Neutrophil (primary cell): ENCODE data around the gene BARHL2.

Source experiments
- H3K27ac ChIP-seq: fragments of 200-600 bp; sonication (generic); 2 replicates; pipeline ENCODE4 v1.5.1; 2016; ENCODE audit warnings: mild to moderate bottlenecking, moderate library complexity
- H3K27me3 ChIP-seq: fragments of 200-600 bp; sonication (generic); 2 replicates; pipeline ENCODE4 v1.6.0; 2016; ENCODE audit warnings: mild to moderate bottlenecking
- H3K36me3 ChIP-seq: fragments of 200-600 bp; sonication (generic); 2 replicates; pipeline ENCODE4 v1.5.1; 2017
- H3K4me1 ChIP-seq, 2 experiments: fragments of 200-600 bp in 1 of 2; sonication (generic) in 1 of 2; 1 replicate in 1 of 2; 2 replicates in 1 of 2; pipeline versions ENCODE4 v1.5.1 to v1.6.1; 2013 to 2016; ENCODE audit warnings: low read depth in 1 of 2, low read length in 1 of 2, mild to moderate bottlenecking in 1 of 2, moderate library complexity in 1 of 2; ENCODE audit not compliant: control insufficient read depth in 1 of 2, insufficient read depth in 1 of 2
- H3K4me3 ChIP-seq, 2 experiments: fragments of 200-600 bp in 1 of 2; sonication (generic) in 1 of 2; 1 replicate in 1 of 2; 2 replicates in 1 of 2; pipeline ENCODE4 v1.5.1; 2013 to 2016; ENCODE audit warnings: low read depth in 1 of 2, low read length in 1 of 2, mild to moderate bottlenecking in 1 of 2, moderate library complexity in 1 of 2
- H3K9me3 ChIP-seq: fragments of 200-600 bp; sonication (generic); 2 replicates; pipeline ENCODE4 v1.5.1; 2016
- CTCF ChIP-seq: fragments of 200-600 bp; sonication (generic); IDR thresholded peaks from 2 replicates; pipeline ENCODE4 v1.5.1; 2016; ENCODE audit warnings: antibody characterized with exemption

Gene BARHL2

GRCh38 chr1:90718411-90719329, 1.6 kb upstream of the BARHL2 start:
- H3K4me1 ChIP-seq, result peaks cover 0 to 13% of the 10 kb centered on the region in 2 experiments
- TF ChIP-seq CTCF, result no peak
- no peak overlapping the region for H3K4me3 ChIP-seq
- H3K27me3 ChIP-seq, result peaks cover 100% of the 10 kb centered on the region
- no peaks in the 10 kb centered on the region for H3K9me3 ChIP-seq
- H3K27ac ChIP-seq, result no peak overlapping the region
- no peaks in the 10 kb centered on the region for H3K36me3 ChIP-seq

GRCh38 chr1:90717665-90718410, 736 bp upstream of the BARHL2 start:
- no peaks in the 10 kb centered on the region for H3K36me3 ChIP-seq
- no peak for TF ChIP-seq CTCF
- H3K27ac ChIP-seq, result no peak overlapping the region
- H3K4me1 ChIP-seq, result peaks cover 0 to 8% of the 10 kb centered on the region in 2 experiments
- peaks cover 100% of the 10 kb centered on the region for H3K27me3 ChIP-seq
- H3K4me3 ChIP-seq, result no peak overlapping the region
- no peaks in the 10 kb centered on the region for H3K9me3 ChIP-seq

GRCh38 chr1:90717356-90717664, 208 bp upstream of the BARHL2 start:
- Histone ChIP-seq H3K4me1 (peaks cover 0 to 8% of the 10 kb centered on the region in 2 experiments), H3K36me3 (no peaks in the 10 kb centered on the region), H3K27ac (no peak overlapping the region), H3K27me3 (peaks cover 100% of the 10 kb centered on the region), H3K4me3 (no peak overlapping the region), H3K9me3 (no peaks in the 10 kb centered on the region)
- no peak for TF ChIP-seq CTCF

GRCh38 chr1:90716243-90716551, 905 bp downstream of the BARHL2 start:
- H3K4me3 ChIP-seq, result no peak overlapping the region
- TF ChIP-seq CTCF, result no peak
- H3K9me3 ChIP-seq, result no peaks in the 10 kb centered on the region
- peaks cover 100% of the 10 kb centered on the region for H3K27me3 ChIP-seq
- H3K27ac ChIP-seq, result no peak overlapping the region
- peaks cover 0 to 8% of the 10 kb centered on the region in 2 experiments for H3K4me1 ChIP-seq
- no peaks in the 10 kb centered on the region for H3K36me3 ChIP-seq

GRCh38 chr1:90715309-90715708, 1.8 kb downstream of the BARHL2 start:
- no peaks in the 10 kb centered on the region for H3K36me3 ChIP-seq
- peaks cover 0 to 8% of the 10 kb centered on the region in 2 experiments for H3K4me1 ChIP-seq
- no peak for TF ChIP-seq CTCF
- H3K27ac ChIP-seq, result no peak overlapping the region
- peaks cover 100% of the 10 kb centered on the region for H3K27me3 ChIP-seq
- H3K4me3 ChIP-seq, result no peak overlapping the region
- H3K9me3 ChIP-seq, result no peaks in the 10 kb centered on the region
